ENCODE measurements around the gene CNTFR. TPM values are rescaled to one million over a fixed set of nuclear protein-coding genes. Genes with fewer than 3 reads are reported as not detected.

The CNTFR gene
- polyA plus RNA-seq, 1 donor (not counting 4 experiments of a cell fraction or from before 2014, with no cell fraction given): 0.42 TPM

DNA sequence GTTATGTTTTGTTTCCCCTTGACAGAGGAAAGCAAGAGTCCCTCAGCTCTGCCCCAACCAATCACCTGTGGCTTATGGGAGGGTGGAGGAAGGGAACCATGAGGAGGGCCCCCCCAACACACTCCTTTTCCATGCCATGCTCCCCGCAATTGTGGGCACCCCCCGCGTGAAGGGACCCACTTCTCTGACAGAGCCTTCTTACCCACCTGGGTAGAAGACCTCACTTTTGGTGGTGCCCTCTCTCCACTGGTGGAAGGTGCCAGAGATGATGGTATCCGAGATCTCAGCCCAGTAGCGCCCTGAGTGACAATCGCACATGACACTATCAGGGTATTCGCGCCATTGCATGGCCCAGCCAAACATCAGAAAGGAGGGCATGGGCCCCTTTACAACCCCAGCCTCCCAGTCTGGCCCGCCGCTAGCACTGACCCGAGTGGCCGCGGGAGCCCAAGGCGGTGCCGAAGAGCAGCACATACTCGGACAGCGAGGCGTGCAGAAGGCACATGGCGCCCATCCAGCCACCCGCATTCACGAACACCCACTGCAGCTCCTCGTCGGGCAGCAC, 47.3 kb upstream of the CNTFR start:
- Histone ChIP-seq H3K9me1 (ENCODE audit: control insufficient read depth, extremely low read depth, insufficient read depth, low read length) (no peaks in the 10 kb centered on the region), H3K4me2 (ENCODE audit: control insufficient read depth, extremely low read depth, insufficient read depth, low read depth, low read length) (peak overlapping the region; percentile 97), H3K27me3 (ENCODE audit: control insufficient read depth, extremely low read depth, insufficient read depth, low read length) (no peaks in the 10 kb centered on the region), H2AFZ (ENCODE audit: control insufficient read depth, low read length) (peak overlapping the region; percentile 29), H3K27ac (ENCODE audit: control insufficient read depth, insufficient read depth, low read length) (peak overlapping the region; percentile 63), H3K79me2 (ENCODE audit: control insufficient read depth, insufficient read depth, low read length) (peaks cover 25% of the 10 kb centered on the region), H3K9me3 (ENCODE audit: control insufficient read depth, low read depth, low read length) (no peaks in the 10 kb centered on the region), H3K4me1 (ENCODE audit: control insufficient read depth, extremely low read depth, insufficient read depth, low read length) (peaks cover 25% of the 10 kb centered on the region), H4K20me1 (ENCODE audit: control insufficient read depth, extremely low read depth, insufficient read depth, low read length) (peaks cover 2% of the 10 kb centered on the region), H3K9ac (ENCODE audit: control insufficient read depth, extremely low read depth, insufficient read depth, low read length) (peak overlapping the region; percentile 87), H3K4me3 (ENCODE audit: control insufficient read depth in 2 of 3, extremely low read depth in 1 of 3, insufficient read depth in 2 of 3, low read depth in 1 of 3, low read length in 3 of 3) (peak overlapping the region; percentile 85 to 95 (median 93)), H3K36me3 (ENCODE audit: control insufficient read depth in 2 of 2, extremely low read depth in 1 of 2, insufficient read depth in 2 of 2, low read length in 2 of 2) (peaks cover 11 to 12% of the 10 kb centered on the region in 2 experiments)
- dilution Hi-C loops (cut with MboI; ENCODE audit: extremely low pct_ligation_motif_present, low sequenced_read_pairs): no loop called here
- TF ChIP-seq, protein P1, sequence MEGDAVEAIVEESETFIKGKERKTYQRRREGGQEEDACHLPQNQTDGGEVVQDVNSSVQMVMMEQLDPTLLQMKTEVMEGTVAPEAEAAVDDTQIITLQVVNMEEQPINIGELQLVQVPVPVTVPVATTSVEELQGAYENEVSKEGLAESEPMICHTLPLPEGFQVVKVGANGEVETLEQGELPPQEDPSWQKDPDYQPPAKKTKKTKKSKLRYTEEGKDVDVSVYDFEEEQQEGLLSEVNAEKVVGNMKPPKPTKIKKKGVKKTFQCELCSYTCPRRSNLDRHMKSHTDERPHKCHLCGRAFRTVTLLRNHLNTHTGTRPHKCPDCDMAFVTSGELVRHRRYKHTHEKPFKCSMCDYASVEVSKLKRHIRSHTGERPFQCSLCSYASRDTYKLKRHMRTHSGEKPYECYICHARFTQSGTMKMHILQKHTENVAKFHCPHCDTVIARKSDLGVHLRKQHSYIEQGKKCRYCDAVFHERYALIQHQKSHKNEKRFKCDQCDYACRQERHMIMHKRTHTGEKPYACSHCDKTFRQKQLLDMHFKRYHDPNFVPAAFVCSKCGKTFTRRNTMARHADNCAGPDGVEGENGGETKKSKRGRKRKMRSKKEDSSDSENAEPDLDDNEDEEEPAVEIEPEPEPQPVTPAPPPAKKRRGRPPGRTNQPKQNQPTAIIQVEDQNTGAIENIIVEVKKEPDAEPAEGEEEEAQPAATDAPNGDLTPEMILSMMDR (optimal IDR thresholded peaks at IDR 0.05 in 1 of 3, IDR thresholded peaks at IDR 0.05 in 1 of 3, conservative IDR thresholded peaks at IDR 0.05 in 1 of 3; ENCODE audit: extremely low read depth in 1 of 3, insufficient read depth in 2 of 3, low read length in 3 of 3): no peak
- TF ChIP-seq EZH2 (IDR thresholded peaks at IDR 0.05; ENCODE audit: low read length): no peak
- DNase-seq (ENCODE audit: low read depth, low spot score) (no peak), FAIRE-seq (no peak)

DNA sequence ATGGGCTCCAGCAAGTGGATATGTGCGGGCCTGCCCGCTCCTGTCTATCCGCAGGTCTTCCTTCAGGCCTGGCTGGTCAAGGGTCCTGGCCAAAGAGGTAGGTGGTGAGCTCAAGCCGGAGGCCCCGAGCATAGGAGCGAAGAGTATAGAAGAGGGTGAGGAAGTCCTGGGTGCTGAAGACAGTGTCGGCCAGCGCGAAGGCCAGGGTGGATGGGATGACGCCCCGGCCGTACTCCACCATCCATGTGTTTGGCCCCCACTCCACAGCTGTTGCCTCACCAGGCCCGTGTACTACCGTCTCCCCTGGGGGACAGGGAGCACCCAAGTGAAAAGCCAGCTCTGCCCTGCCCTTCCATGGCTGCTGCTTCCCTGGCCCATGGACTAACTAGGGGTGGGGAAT, 46.0 kb upstream of the CNTFR start:
- H3K4me2 ChIP-seq (ENCODE audit: control insufficient read depth, extremely low read depth, insufficient read depth, low read depth, low read length): peak overlapping the region; percentile 97

More for the DNA sequence above, 46.0 kb upstream of the CNTFR start:
- H2AFZ ChIP-seq (ENCODE audit: control insufficient read depth, low read length): no peak overlapping the region
- no peak for FAIRE-seq
- peaks cover 28% of the 10 kb centered on the region for H3K4me1 ChIP-seq (ENCODE audit: control insufficient read depth, extremely low read depth, insufficient read depth, low read length)
- H3K9me3 ChIP-seq (ENCODE audit: control insufficient read depth, low read depth, low read length): no peaks in the 10 kb centered on the region
- TF ChIP-seq, protein P1 (optimal IDR thresholded peaks at IDR 0.05 in 1 of 3, IDR thresholded peaks at IDR 0.05 in 1 of 3, conservative IDR thresholded peaks at IDR 0.05 in 1 of 3; ENCODE audit: extremely low read depth in 1 of 3, insufficient read depth in 2 of 3, low read length in 3 of 3): no peak
- no peak for TF ChIP-seq EZH2 (IDR thresholded peaks at IDR 0.05; ENCODE audit: low read length)
- H3K79me2 ChIP-seq (ENCODE audit: control insufficient read depth, insufficient read depth, low read length): peaks cover 25% of the 10 kb centered on the region
- H3K9ac ChIP-seq (ENCODE audit: control insufficient read depth, extremely low read depth, insufficient read depth, low read length): peak overlapping the region; percentile 25
- dilution Hi-C loops (cut with MboI; ENCODE audit: extremely low pct_ligation_motif_present, low sequenced_read_pairs): no loop called here
- DNase-seq (ENCODE audit: low read depth, low spot score): no peak
- H4K20me1 ChIP-seq (ENCODE audit: control insufficient read depth, extremely low read depth, insufficient read depth, low read length): peaks cover 2% of the 10 kb centered on the region
- no peak overlapping the region for H3K27ac ChIP-seq (ENCODE audit: control insufficient read depth, insufficient read depth, low read length)
- no peaks in the 10 kb centered on the region for H3K9me1 ChIP-seq (ENCODE audit: control insufficient read depth, extremely low read depth, insufficient read depth, low read length)
- peaks cover under 1% of the 10 kb centered on the region for H3K27me3 ChIP-seq (ENCODE audit: control insufficient read depth, extremely low read depth, insufficient read depth, low read length)
- peak overlapping the region in 1 of 3 experiments; percentile 24 for H3K4me3 ChIP-seq (ENCODE audit: control insufficient read depth in 2 of 3, extremely low read depth in 1 of 3, insufficient read depth in 2 of 3, low read depth in 1 of 3, low read length in 3 of 3)
- H3K36me3 ChIP-seq (ENCODE audit: control insufficient read depth in 2 of 2, extremely low read depth in 1 of 2, insufficient read depth in 2 of 2, low read length in 2 of 2): peaks cover 11 to 12% of the 10 kb centered on the region in 2 experiments
